A673 (cell line): ENCODE results near the gene DRD1.

Experiments used
- EZH2 ChIP-seq: fragments of 200-600 bp; sonication (generic); IDR thresholded peaks from 2 replicates; pipeline ENCODE4 v1.6.1; 2017; ENCODE audit warnings: borderline replicate concordance, low read depth, mild to moderate bottlenecking, mixed read lengths, antibody characterized with exemption, low read length; ENCODE audit not compliant: poor library complexity, severe bottlenecking
- TF ChIP-seq, protein P1 (sequence below): fragments of 300-800, 200-600 bp; sonication (generic); conservative IDR thresholded peaks from 2 replicates; pipeline ENCODE4 v1.5.1; 2017; ENCODE audit warnings: low read depth, mild to moderate bottlenecking, antibody characterized with exemption, low read length, moderate library complexity, mixed read lengths

DNA sequence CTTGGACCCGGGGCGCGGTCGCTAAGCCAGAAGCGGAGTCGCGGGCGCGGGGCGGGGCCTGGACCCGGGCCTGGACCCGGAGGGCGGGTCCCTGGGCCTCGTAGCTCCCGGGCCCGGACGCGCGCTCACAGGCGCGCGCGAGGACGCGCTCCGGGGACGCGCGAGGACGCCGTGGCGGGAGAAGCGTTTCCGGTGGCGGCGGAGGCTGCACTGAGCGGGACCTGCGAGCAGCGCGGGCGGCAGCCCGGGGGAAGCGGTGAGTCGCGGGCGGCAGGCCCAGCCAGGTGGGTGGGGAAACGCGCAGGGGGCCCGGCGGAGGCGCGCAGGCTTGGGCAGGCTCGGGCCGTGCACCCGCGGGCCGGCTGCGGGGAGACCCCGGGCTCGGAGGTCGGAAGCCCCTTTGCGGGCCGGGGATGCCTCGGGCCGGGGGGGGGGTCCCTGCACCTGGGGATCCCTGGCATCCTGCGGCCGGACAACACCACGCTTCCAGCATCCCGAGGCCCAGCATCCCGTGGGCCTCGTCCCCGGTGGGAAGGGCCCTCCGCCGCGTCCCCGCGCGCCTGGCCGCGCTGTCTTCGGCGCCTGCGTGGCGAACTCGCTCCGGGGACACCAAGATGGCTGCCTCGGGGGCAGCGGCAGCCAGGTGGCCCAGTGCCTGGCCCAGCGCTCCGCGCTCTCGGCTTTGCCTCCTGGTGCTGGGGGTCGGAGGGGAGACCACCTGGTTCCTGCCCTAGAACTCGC lies 34.6 kb upstream of the DRD1 start, which contains the start of gene SFXN1:
- TF ChIP-seq, protein P1, sequence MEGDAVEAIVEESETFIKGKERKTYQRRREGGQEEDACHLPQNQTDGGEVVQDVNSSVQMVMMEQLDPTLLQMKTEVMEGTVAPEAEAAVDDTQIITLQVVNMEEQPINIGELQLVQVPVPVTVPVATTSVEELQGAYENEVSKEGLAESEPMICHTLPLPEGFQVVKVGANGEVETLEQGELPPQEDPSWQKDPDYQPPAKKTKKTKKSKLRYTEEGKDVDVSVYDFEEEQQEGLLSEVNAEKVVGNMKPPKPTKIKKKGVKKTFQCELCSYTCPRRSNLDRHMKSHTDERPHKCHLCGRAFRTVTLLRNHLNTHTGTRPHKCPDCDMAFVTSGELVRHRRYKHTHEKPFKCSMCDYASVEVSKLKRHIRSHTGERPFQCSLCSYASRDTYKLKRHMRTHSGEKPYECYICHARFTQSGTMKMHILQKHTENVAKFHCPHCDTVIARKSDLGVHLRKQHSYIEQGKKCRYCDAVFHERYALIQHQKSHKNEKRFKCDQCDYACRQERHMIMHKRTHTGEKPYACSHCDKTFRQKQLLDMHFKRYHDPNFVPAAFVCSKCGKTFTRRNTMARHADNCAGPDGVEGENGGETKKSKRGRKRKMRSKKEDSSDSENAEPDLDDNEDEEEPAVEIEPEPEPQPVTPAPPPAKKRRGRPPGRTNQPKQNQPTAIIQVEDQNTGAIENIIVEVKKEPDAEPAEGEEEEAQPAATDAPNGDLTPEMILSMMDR = no peak
- TF ChIP-seq EZH2 = no peak
